Activated B cell treated with CpG ODN at 0.5 μM for 24 hours (primary cell): ENCODE results near the gene SFTPB. TPM values are rescaled to one million over a fixed set of nuclear protein-coding genes. Genes with fewer than 3 reads are reported as not detected.

ENCODE experiments used
- ATAC-seq: fragments of 200-7000 bp; cut with Tn5 transposase; one replicate; pipeline ENCODE4 v1.10.0; 2021; ENCODE audit warnings: low read depth, mild to moderate bottlenecking, moderate library complexity
- CTCF ChIA-PET: fragments of 350-600 bp; sonication (Branson Sonifier 250); formaldehyde crosslinking; loops from one replicate; lab custom pipeline; 2021; ENCODE audit warnings: antibody characterized with exemption; lab: Charles Lee
- POLR2A ChIA-PET: fragments of 350-600 bp; sonication (Branson Sonifier 250); formaldehyde crosslinking; loops from one replicate; lab custom pipeline; 2021; ENCODE audit warnings: antibody characterized with exemption; lab: Charles Lee
- DNase-seq: peaks from one replicate; pipeline ENCODE4 v3.0.0; 2022
- H3K27ac Mint-ChIP-seq: one replicate; pipeline ENCODE4 v1.8.0; 2020; ENCODE audit warnings: mixed read lengths
- H3K27me3 Mint-ChIP-seq: one replicate; pipeline ENCODE4 v1.8.0; 2021; ENCODE audit warnings: mixed read lengths
- H3K36me3 Mint-ChIP-seq: one replicate; pipeline ENCODE4 v1.8.0; 2021; ENCODE audit warnings: low read depth, mixed read lengths
- H3K4me1 Mint-ChIP-seq: one replicate; pipeline ENCODE4 v1.8.0; 2021; ENCODE audit warnings: mixed read lengths
- H3K4me3 Mint-ChIP-seq: one replicate; pipeline ENCODE4 v1.8.0; 2020; ENCODE audit warnings: mild to moderate bottlenecking, mixed read lengths
- H3K9me3 Mint-ChIP-seq: one replicate; pipeline ENCODE4 v1.8.0; 2020; ENCODE audit warnings: mixed read lengths
- intact Hi-C: fragments of 100-400 bp; cut with micrococcal nuclease; formaldehyde crosslinking; loops from one replicate; pipeline ENCODE4 v1.15.1; 2024
- total RNA-seq: library from RNA; stranded (reverse); gene quantifications from 2 replicates; pipeline ENCODE4 v1.2.3, GENCODE V29; 2022
- TF ChIP-seq, protein P1 (sequence below): fragments of 200-600 bp; IDR thresholded peaks from one replicate; pipeline ENCODE4 v1.8.0; 2022; ENCODE audit warnings: antibody characterized with exemption, mild to moderate bottlenecking

The SFTPB gene
- total RNA-seq, 1 donor from 2014 or later: not detected

DNA sequence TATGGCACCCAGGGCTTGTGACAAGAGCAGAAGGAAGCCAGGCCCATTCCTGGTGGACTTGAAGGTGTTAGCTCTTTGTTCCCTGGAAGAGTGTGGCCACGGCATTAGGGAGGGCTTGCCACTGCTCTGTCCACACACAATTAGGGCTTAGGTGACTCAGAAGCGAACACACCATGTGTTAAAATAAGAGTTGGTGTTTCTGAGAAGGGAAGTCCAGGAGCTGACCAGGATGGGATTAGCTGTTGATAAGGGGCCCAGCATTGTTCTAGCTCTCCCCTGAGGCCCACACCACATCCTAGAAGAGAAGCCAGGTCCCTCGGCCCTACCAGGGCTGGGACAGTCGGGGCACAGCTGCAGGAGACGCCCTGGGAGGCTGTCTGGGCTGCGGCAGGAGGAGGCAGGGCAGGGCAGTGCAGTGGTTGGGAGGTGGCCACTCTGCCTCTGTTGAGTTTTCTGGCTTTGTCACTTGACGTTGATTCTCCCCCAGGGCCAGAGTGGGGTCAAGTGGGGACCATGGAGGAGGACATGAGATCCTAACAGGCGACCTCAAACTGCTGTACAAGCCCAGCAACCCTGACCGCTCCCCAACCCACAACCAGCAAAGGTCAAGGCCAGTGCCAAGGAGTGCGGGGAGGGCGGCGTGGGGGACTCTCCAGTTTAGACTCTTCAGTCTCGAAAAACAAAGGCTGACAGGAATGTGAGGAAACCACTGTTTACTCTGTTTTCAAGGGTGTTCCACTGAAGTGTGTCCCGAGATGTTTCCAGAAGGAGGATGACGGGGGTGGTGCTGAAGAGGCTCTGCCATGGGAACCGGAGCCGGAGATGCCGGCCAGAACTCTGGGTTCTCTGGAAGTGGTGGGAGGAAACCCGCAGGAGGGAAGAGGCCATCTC lies 42.9 kb upstream of the SFTPB start:
- ATAC-seq: no peak
- TF ChIP-seq, protein P1, sequence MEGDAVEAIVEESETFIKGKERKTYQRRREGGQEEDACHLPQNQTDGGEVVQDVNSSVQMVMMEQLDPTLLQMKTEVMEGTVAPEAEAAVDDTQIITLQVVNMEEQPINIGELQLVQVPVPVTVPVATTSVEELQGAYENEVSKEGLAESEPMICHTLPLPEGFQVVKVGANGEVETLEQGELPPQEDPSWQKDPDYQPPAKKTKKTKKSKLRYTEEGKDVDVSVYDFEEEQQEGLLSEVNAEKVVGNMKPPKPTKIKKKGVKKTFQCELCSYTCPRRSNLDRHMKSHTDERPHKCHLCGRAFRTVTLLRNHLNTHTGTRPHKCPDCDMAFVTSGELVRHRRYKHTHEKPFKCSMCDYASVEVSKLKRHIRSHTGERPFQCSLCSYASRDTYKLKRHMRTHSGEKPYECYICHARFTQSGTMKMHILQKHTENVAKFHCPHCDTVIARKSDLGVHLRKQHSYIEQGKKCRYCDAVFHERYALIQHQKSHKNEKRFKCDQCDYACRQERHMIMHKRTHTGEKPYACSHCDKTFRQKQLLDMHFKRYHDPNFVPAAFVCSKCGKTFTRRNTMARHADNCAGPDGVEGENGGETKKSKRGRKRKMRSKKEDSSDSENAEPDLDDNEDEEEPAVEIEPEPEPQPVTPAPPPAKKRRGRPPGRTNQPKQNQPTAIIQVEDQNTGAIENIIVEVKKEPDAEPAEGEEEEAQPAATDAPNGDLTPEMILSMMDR: no peak
- Mint-ChIP-seq H3K9me3 (no peaks in the 10 kb centered on the region), H3K4me1 (peaks cover 14% of the 10 kb centered on the region), H3K27me3 (peaks cover 7% of the 10 kb centered on the region), H3K36me3 (no peaks in the 10 kb centered on the region), H3K4me3 (no peak overlapping the region), H3K27ac (no peak overlapping the region)
- intact Hi-C loops: no loop called here
- ChIA-PET CTCF (interaction anchor here (1.1 kb wide), 1 partner anchor 13 kb away, joined by 3 read pairs; no protein-coding TSS in a partner anchor), POLR2A (interaction anchor here (0.6 kb wide), 1 partner anchor 64 kb away, joined by 8 read pairs; no protein-coding TSS in a partner anchor)
- no peak for DNase-seq

DNA sequence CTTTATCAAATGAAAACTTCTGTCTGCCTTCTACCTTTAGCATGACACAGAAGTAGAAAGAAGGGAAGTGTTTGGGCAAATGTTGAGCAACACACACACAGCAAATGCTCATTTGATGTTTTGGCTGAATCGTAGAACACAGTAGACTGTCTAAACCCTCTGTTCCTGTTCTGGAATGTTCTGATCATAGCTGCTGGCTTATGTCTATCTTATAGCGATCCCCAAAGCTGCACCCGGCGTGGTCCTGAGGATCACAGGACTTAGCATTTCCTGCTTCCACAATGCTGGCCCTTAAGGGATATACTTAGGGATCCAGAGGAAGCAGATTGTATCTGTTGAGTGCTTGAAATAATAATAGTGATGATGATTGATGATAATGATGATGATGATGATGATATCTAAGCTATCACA lies 41.4 kb upstream of the SFTPB start:
- peaks cover 4% of the 10 kb centered on the region for H3K27me3 Mint-ChIP-seq
- no peak overlapping the region for H3K27ac Mint-ChIP-seq
- intact Hi-C loops: no loop called here
- ChIA-PET POLR2A (no interaction called here), CTCF (interaction anchor here (0.7 to 5.7 kb wide), 5 partner anchors 10 to 73 kb away, joined by 3 to 82 read pairs (median 4); no protein-coding TSS in a partner anchor)
- ATAC-seq: no peak
- no peak for DNase-seq
- H3K9me3 Mint-ChIP-seq: no peaks in the 10 kb centered on the region
- TF ChIP-seq, protein P1: no peak
- H3K36me3 Mint-ChIP-seq: no peaks in the 10 kb centered on the region
- no peak overlapping the region for H3K4me3 Mint-ChIP-seq
- peaks cover 29% of the 10 kb centered on the region for H3K4me1 Mint-ChIP-seq

DNA sequence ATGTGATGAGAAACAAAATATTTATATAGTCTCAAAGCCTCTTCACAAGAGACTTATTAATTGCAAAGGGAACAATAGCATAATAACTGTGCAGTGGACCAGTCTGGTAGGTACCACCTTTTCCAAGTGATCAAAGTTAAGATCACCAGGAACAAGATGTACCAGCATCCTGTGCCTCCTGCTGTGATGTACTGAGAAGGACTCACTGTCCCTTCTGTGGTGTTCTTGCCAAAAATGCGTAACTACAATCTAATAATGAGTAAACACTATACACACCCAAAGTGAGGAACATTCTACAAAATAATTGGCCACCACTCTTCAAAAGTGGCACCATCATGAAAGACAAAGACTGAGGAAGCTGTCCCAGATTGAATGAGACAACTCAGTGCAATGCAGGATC lies 40.6 kb upstream of the SFTPB start:
- ATAC-seq (no peak), DNase-seq (no peak)
- CTCF ChIA-PET: interaction anchor here (0.7 to 5.7 kb wide), 6 partner anchors 11 to 72 kb away, joined by 3 to 82 read pairs (median 6); no protein-coding TSS in a partner anchor
- Mint-ChIP-seq H3K36me3 (no peaks in the 10 kb centered on the region), H3K4me3 (no peak overlapping the region), H3K9me3 (no peaks in the 10 kb centered on the region), H3K27ac (no peak overlapping the region), H3K27me3 (peaks cover 4% of the 10 kb centered on the region), H3K4me1 (peaks cover 36% of the 10 kb centered on the region)
- TF ChIP-seq, protein P1: no peak
- intact Hi-C loops: no loop called here
- POLR2A ChIA-PET: no interaction called here

DNA sequence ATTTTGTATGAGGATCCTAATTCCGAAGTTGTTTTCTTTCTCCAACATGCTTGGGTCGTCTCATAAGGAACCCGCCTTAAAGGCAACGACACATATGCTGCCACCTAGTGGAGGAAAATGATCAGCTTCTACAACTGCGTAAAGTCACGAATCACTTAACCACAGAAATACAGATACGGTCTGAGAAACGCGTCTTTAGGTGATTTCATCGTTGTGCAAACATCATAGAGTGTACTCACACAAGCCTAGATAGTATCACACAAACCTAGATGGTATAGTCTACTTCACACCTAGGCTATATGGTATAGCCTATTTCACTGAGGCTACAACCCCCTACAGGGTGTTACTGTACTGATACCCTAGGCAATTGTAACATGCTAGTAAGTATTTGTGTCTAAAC lies 39.3 kb upstream of the SFTPB start:
- Mint-ChIP-seq H3K9me3 (no peaks in the 10 kb centered on the region), H3K4me3 (no peak overlapping the region)

More for the DNA sequence above, 39.3 kb upstream of the SFTPB start:
- peaks cover 44% of the 10 kb centered on the region for H3K4me1 Mint-ChIP-seq
- H3K36me3 Mint-ChIP-seq: no peaks in the 10 kb centered on the region
- H3K27me3 Mint-ChIP-seq: peaks cover 4% of the 10 kb centered on the region
- DNase-seq (no peak), ATAC-seq (peak; percentile 66)
- TF ChIP-seq, protein P1: peak; percentile 84
- H3K27ac Mint-ChIP-seq: no peak overlapping the region
- intact Hi-C loops: loop anchor here (1.0 kb wide), 4 partner anchors 28 to 287 kb away; no protein-coding TSS in a partner anchor
- ChIA-PET CTCF (interaction anchor here (0.6 to 5.7 kb wide), 9 partner anchors 13 to 285 kb away, joined by 3 to 82 read pairs (median 4); no protein-coding TSS in a partner anchor), POLR2A (interaction anchor here (1.8 kb wide), 1 partner anchor 289 kb away, joined by 7 read pairs; the partner anchor contains the start of gene SH2D6)
